Endothelial cell of umbilical vein (primary cell): ENCODE measurements around the gene ZNF276. TPM values are rescaled to one million over a fixed set of nuclear protein-coding genes. Genes with fewer than 3 reads are reported as not detected.

ENCODE experiments used
- BruUV-seq: library from RNA; stranded (reverse); fragments of 400-500 nt; replicated peaks from 2 replicates; lab custom pipeline; 2021; lab: Mats Ljungman, UMichigan
- CTCF ChIA-PET: fragments of 300-600, 350-600 bp; sonication (Branson Sonifier 250); formaldehyde crosslinking; loops from one replicate; lab custom pipeline; 2021; ENCODE audit warnings: antibody characterized with exemption, inconsistent platforms; lab: Charles Lee
- POLR2A ChIA-PET: fragments of 300-600, 350-600 bp; sonication (Branson Sonifier 250); formaldehyde crosslinking; loops from one replicate; lab custom pipeline; 2021; ENCODE audit warnings: antibody characterized with exemption, inconsistent platforms; lab: Charles Lee
- DNase-seq: peaks from one replicate; pipeline ENCODE4 v3.0.0-alpha.2; 2011; ENCODE audit warnings: low read depth, low spot score
- FAIRE-seq: peaks from 2 replicates; lab custom pipeline; 2011; peaks lifted over from hg19 to GRCh38; lab: Jason Lieb, UNC
- H2AFZ ChIP-seq: 2 replicates; pipeline ENCODE4 v1.6.0; 2012; ENCODE audit warnings: low read depth, low read length, control low read depth, inconsistent platforms
- H3K27ac ChIP-seq: 2 replicates; pipeline ENCODE4 v1.5.1; 2011; ENCODE audit warnings: low read depth, mild to moderate bottlenecking, control low read depth, low read length, moderate library complexity; ENCODE audit not compliant: insufficient read depth
- H3K27me3 ChIP-seq, 2 experiments: 2 replicates each; pipeline versions ENCODE4 v1.6.0 to v1.6.1; 2011; ENCODE audit warnings: low read length in 2 of 2, mixed read lengths in 1 of 2; ENCODE audit not compliant: control insufficient read depth in 2 of 2, insufficient read depth in 2 of 2
- H3K36me3 ChIP-seq, 2 experiments: 2 replicates in 1 of 2; 3 replicates in 1 of 2; pipeline ENCODE4 v1.5.1; 2011; ENCODE audit warnings: low read length in 2 of 2, mild to moderate bottlenecking in 1 of 2, moderate library complexity in 1 of 2; ENCODE audit not compliant: control insufficient read depth in 2 of 2, insufficient read depth in 2 of 2; ENCODE audit errors: extremely low read depth in 1 of 2
- H3K4me1 ChIP-seq: 3 replicates; pipeline ENCODE4 v1.5.1; 2011; ENCODE audit warnings: mild to moderate bottlenecking, low read length; ENCODE audit not compliant: control insufficient read depth, insufficient read depth; ENCODE audit errors: extremely low read depth
- H3K4me2 ChIP-seq: 2 replicates; pipeline ENCODE4 v1.6.1; 2011; ENCODE audit warnings: low read length, control low read depth, mixed read lengths; ENCODE audit not compliant: insufficient read depth
- H3K4me3 ChIP-seq, 3 experiments: fragments of 200-600 bp in 1 of 3; sonication (generic), shearing (Covaris generic) in 1 of 3; replicated peaks in 1 of 3; 2 replicates each; pipeline ENCODE4 v1.5.1; 2011 to 2016; ENCODE audit warnings: control low read depth in 3 of 3, low read length in 3 of 3, mild to moderate bottlenecking in 2 of 3, inconsistent platforms in 1 of 3, low read depth in 1 of 3, moderate library complexity in 1 of 3; ENCODE audit not compliant: insufficient read depth in 1 of 3
- H3K79me2 ChIP-seq: 2 replicates; pipeline ENCODE4 v1.6.0; 2012; ENCODE audit warnings: low read length, inconsistent platforms; ENCODE audit not compliant: control insufficient read depth, insufficient read depth
- H3K9ac ChIP-seq: replicated peaks from 2 replicates; pipeline ENCODE3; 2011; ENCODE audit warnings: low read length, control low read depth; ENCODE audit not compliant: insufficient read depth; ENCODE audit errors: extremely low read depth
- H3K9me1 ChIP-seq: replicated peaks from 3 replicates; pipeline ENCODE4 v1.6.0; 2011; ENCODE audit warnings: mild to moderate bottlenecking, low read length; ENCODE audit not compliant: control insufficient read depth, insufficient read depth; ENCODE audit errors: extremely low read depth
- H3K9me3 ChIP-seq: replicated peaks from 2 replicates; pipeline ENCODE4 v1.5.1; 2012; ENCODE audit warnings: low read length, inconsistent platforms; ENCODE audit not compliant: control insufficient read depth, insufficient read depth
- H4K20me1 ChIP-seq: replicated peaks from 2 replicates; pipeline ENCODE3; 2011; ENCODE audit warnings: mild to moderate bottlenecking, low read length; ENCODE audit not compliant: control insufficient read depth, insufficient read depth; ENCODE audit errors: extremely low read depth
- CTCF ChIP-seq, 2 donors: IDR thresholded peaks; 1 replicate in 1 of 2; 2 replicates in 1 of 2; pipeline ENCODE4 v1.5.1; 2011; ENCODE audit warnings: low read length in 2 of 2, mild to moderate bottlenecking in 2 of 2, moderate library complexity in 2 of 2, control low read depth in 1 of 2, inconsistent platforms in 1 of 2, low read depth in 1 of 2; ENCODE audit not compliant: insufficient read depth in 1 of 2; ENCODE audit errors: extremely low read depth in 1 of 2
- EZH2 ChIP-seq: IDR thresholded peaks from 2 replicates; pipeline ENCODE4 v1.6.1; 2012; ENCODE audit warnings: borderline replicate concordance, low read depth, mild to moderate bottlenecking, moderate library complexity, low read length, inconsistent platforms; ENCODE audit not compliant: severe bottlenecking
- GATA2 ChIP-seq: IDR thresholded peaks from 2 replicates; pipeline ENCODE4 v1.7.0; 2011; ENCODE audit warnings: low read depth, mild to moderate bottlenecking, moderate library complexity, mixed read lengths, low read length; ENCODE audit not compliant: insufficient read length, insufficient read depth
- MAX ChIP-seq: IDR thresholded peaks from 2 replicates; pipeline ENCODE4 v1.6.1; 2011; ENCODE audit not compliant: insufficient read depth, insufficient read length
- MYC ChIP-seq: IDR thresholded peaks from one replicate; pipeline ENCODE4 v1.6.1; 2011; ENCODE audit warnings: mild to moderate bottlenecking, low read depth, low read length
- POLR2A ChIP-seq: IDR thresholded peaks from 2 replicates; pipeline ENCODE4 v1.6.1; 2012; ENCODE audit warnings: low read depth, mild to moderate bottlenecking, control low read depth, low read length
- POLR2AphosphoS5 ChIP-seq: IDR thresholded peaks from 2 replicates; pipeline ENCODE4 v1.6.1; 2012; ENCODE audit warnings: low read depth, mild to moderate bottlenecking, control low read depth, low read length, moderate library complexity; ENCODE audit not compliant: insufficient read depth
- dilution Hi-C: fragments of 300-500 bp; cut with MboI; formaldehyde crosslinking; loops from one replicate; pipeline ENCODE4 v1.15.0; 2019; ENCODE audit warnings: low sequenced_read_pairs; ENCODE audit not compliant: extremely low pct_ligation_motif_present
- intact Hi-C: fragments of 100-400 bp; cut with micrococcal nuclease; formaldehyde crosslinking; loops from one replicate; pipeline ENCODE4 v1.10.0; 2022
- polyA plus RNA-seq, 4 experiments: library from polyadenylated mRNA; depleted of rRNA in 3 of 4; stranded (reverse) in 3 of 4; unstranded in 1 of 4; fragments of >200 nt; gene quantifications; 2 replicates each; pipeline versions ENCODE4 v1.2.1 to v1.2.3, GENCODE V29; 2011 to 2012; ENCODE audit warnings: missing spikeins in 1 of 4
- total RNA-seq: library from RNA; stranded (reverse); gene quantifications from 2 replicates; pipeline ENCODE4 v1.2.3, GENCODE V29; 2021

ZNF276 gene
- total and polyA plus RNA-seq, 2 donors (not counting 3 experiments of a cell fraction or from before 2014, with no cell fraction given), result 36.6 to 40.0 TPM

- DNase-seq, result no peak
- Histone ChIP-seq H3K9me3 (no peaks in the 10 kb centered on the region), H3K9me1 (no peaks in the 10 kb centered on the region), H3K27ac (peak overlapping the region; percentile 95), H3K36me3 (peaks cover 0 to 11% of the 10 kb centered on the region in 2 experiments), H2AFZ (no peak overlapping the region), H3K27me3 (no peaks in the 10 kb centered on the region), H3K4me3 (peak overlapping the region; percentile 57 to 76 (median 63)), H3K4me2 (peak overlapping the region; percentile 67), H4K20me1 (no peaks in the 10 kb centered on the region), H3K9ac (peak overlapping the region; percentile 95), H3K4me1 (peaks cover 36% of the 10 kb centered on the region), H3K79me2 (peaks cover 26% of the 10 kb centered on the region)
- POLR2A ChIA-PET, result no interaction called here
- dilution Hi-C loops, result no loop called here
- no TSS peak for BruUV-seq
- intact Hi-C loops, result loop anchor here (2.0 to 10.0 kb wide), 5 partner anchors 14 to 202 kb away; partner anchors contain the start of genes CPNE7, FANCA and TUBB3
- peak; percentile 38 for FAIRE-seq
- CTCF ChIA-PET, result no interaction called here
- peak; percentile 38 for TF ChIP-seq POLR2A
- TF ChIP-seq MYC, result no peak
- TF ChIP-seq POLR2AphosphoS5, result no peak
- no peak for TF ChIP-seq MAX
- TF ChIP-seq GATA2, result no peak
- TF ChIP-seq EZH2, result no peak
- no peak for TF ChIP-seq CTCF (IDR thresholded peaks at IDR 0.05; ENCODE audit: extremely low read depth in 1 of 2, insufficient read depth in 1 of 2, low read depth in 1 of 2, low read length in 2 of 2)
Measured at GRCh38 chr16:89720551-89720812, 855 bp upstream of the ZNF276 start.
